ENCODE measurements around the gene C1GALT1.

- TF ChIP-seq, protein P1, sequence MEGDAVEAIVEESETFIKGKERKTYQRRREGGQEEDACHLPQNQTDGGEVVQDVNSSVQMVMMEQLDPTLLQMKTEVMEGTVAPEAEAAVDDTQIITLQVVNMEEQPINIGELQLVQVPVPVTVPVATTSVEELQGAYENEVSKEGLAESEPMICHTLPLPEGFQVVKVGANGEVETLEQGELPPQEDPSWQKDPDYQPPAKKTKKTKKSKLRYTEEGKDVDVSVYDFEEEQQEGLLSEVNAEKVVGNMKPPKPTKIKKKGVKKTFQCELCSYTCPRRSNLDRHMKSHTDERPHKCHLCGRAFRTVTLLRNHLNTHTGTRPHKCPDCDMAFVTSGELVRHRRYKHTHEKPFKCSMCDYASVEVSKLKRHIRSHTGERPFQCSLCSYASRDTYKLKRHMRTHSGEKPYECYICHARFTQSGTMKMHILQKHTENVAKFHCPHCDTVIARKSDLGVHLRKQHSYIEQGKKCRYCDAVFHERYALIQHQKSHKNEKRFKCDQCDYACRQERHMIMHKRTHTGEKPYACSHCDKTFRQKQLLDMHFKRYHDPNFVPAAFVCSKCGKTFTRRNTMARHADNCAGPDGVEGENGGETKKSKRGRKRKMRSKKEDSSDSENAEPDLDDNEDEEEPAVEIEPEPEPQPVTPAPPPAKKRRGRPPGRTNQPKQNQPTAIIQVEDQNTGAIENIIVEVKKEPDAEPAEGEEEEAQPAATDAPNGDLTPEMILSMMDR (conservative IDR thresholded peaks at IDR 0.05; ENCODE audit: low read depth, low read length) = no peak
- TF ChIP-seq EZH2 (IDR thresholded peaks at IDR 0.05; ENCODE audit: borderline replicate concordance, low read depth, low read length, poor library complexity, severe bottlenecking) = no peak
Observed at GRCh38 chr7:7181519-7182155, 707 bp upstream of the C1GALT1 start.
